ENCODE results near the gene DDIT3. TPM values are rescaled to one million over a fixed set of nuclear protein-coding genes. Genes with fewer than 3 reads are reported as not detected.

The DDIT3 gene
- total RNA-seq, 1 donor from 2014 or later, result 13.9 TPM

DNA sequence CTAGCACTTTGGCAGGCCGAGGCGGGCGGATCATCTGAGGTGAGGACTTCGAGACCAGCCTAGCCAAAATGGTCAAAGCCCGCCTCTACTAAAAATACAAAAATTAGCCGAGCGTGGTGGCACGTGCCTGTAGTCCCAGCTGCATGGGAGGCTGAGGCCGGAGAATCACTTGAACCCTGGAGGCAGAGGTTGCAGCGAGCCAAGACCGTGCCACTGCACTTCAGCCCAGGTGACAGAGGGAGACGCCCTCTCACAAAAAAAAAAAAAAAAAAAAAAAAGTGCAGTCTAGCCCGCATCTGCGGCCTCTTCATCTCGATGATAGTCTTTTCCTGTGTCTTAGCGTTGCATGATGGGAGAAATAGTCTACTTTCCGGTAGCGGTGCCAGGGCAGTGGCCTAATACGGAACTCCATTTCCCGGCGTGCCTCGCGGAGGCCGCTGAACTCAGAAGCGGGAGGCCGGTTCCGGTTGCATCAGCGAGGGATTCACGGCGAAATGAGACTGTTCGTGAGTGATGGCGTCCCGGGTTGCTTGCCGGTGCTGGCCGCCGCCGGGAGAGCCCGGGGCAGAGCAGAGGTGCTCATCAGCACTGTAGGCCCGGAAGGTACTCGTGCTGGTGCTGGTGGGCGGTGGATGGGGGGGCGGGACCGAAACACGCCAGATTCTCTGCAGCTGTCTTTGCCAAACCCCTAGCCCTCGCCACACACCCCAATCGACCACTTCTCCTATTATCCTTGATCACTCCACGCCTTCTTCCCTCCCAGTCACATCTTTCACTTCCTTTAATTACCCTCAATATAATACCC lies 32.5 kb downstream of the DDIT3 start, which contains the start of gene MARS1:
Gene MARS1, plus strand, starts transcription at position 472 of the 805 bp plus-strand sequence. Its CDS starts 23 bp downstream, at position 495.
- DNase-seq (ENCODE audit: low spot score) (peak; percentile 97), ATAC-seq (peak; percentile 95)

DNA sequence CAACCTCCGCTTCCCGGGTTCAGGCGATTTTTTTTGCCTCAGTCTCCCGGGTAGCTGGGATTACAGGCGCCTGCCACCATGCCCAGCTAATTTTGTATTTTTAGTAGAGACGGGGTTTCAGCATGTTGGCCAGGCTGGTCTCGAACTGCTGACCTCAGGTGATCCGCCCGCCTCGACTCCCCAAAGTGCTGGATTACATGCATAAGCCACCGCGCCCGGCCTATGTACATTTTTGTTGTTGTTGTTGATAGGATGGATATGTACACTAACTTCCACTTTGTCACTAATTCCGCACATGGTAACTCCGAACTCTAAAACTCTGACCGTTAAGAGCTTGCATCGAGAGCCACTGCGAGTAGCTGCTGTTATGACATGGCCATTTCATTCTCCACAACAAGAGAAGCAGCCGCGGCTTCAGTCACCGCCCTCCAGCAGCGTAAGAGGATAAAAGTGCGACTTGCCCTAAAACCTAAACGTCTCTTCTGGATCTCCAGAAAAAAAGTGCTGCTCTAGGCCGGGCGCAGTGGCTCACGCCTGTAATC lies 33.2 kb downstream of the DDIT3 start:
- no peak for ATAC-seq
- DNase-seq (ENCODE audit: low spot score), result no peak

DNA sequence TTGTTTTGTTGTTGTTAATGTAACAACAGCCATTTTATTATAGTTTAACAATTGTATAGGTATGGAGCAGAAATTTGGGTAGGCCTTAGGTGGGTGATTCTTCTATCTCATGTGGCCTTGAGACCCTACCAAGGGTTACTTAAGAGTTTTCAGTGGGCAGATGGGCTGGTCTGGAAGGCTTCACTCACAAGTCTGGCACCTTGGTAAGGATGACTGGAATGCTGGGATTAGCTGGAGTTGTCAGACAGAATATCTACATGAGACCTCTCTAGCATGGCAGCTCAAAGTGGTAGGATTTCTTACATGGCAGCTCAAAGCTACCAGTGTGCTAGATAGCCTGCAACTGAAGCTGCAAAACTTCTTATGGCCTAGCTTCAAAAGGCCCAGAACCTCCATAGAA lies 34.6 kb downstream of the DDIT3 start:
- ATAC-seq (no peak), DNase-seq (ENCODE audit: low spot score) (no peak)

DNA sequence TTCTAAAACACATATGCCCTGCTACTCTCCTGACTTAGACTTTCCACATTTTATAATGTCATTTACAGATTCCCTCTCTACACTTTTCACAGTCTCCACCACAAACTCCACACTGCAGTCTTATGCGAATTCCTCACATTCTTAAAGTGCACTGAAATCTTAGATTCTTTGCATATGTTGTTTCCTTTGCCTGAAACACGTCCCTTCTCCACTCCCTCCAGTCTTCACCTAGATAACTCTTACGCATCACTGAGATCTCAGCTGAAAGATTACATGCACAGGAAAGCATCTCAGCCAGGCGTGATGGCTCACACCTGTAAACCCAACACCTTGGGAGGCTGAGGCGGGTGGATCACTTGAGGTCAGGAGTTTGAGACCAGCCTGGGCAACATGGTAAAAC lies 36.8 kb downstream of the DDIT3 start:
- no peak for ATAC-seq
- no peak for DNase-seq (ENCODE audit: low spot score)

DNA sequence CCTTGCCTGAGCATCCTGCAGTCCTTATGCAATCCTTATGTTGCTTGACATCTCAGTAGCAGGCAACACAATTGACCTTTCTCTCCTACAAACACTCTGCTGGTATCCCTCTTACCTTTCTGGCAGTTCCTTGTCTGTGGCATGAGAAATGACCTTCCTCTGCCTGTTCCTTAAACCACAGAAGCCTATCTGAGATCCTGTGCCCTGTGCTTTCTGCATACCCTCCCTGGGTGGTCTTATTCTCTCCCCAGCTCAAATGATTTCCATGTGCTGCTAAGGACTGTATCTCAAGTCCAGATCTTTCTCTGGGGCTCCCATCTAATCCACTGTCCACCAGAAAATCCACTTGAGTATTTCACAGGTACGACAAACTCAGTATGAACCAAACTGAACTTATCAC lies 38.6 kb downstream of the DDIT3 start:
- ATAC-seq (no peak), DNase-seq (ENCODE audit: low spot score) (no peak)

DNA sequence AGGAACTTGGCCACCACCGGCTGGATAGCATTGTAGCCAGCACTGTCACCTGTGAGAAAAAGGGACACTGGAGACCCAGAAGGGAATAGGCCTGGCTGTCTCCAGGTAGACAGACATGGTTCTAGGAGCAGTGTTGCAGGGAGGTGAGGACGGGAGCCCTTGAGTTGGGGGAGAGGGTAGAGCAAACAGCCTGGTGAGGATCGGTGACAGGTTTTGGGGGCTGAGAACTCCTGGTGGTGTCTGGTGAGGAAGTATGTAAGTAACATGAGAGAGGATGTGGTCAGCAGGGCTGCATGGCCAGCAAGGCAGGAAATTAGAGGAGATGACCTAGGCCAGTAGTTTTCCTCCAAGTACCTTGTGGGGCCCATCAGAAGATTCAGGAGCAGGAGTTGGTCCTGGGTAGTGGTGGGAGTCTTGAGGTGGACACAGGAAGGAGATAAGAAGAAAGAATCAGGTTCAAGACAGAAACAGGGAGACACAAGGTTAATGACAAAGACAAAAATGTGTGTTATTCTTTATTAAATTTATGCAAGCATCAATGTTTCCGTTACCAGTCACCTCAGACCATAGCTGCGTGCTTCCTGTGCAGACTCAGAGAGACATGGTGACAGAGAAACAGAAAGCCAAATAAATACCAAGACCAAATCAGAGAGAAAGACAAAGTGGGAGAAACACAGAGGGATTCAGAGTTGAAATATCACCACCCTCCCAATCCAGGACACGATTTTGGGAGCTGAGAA lies 40.8 kb downstream of the DDIT3 start, which contains the start of gene ARHGAP9:
Gene ARHGAP9, minus strand, starts transcription at position 491 of the 740 bp plus-strand sequence. Its CDS starts 460 bp downstream, at position 31.
- no peak for ATAC-seq

DNA sequence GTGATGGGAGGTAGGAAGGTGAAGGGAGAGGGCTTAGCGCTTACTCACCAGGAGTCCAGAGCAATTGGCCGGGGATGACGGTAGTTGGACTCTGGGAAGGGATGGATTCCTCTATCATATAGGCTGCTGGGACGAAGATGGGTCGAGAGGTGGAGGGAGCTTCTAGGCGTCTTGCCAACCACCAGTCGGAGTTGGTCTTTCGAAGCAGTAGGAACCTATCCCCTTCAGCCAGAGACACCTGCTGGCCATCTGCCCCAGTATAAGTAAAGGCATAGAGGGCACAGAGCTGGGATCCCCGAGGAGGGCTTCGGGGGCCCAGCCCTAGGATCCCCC lies 41.3 kb downstream of the DDIT3 start:
- no peak for DNase-seq (ENCODE audit: low spot score)
- ATAC-seq, result no peak

More for the DNA sequence above, 40.8 kb downstream of the DDIT3 start, which contains the start of gene ARHGAP9:
- no peak for DNase-seq (ENCODE audit: low spot score)

DNA sequence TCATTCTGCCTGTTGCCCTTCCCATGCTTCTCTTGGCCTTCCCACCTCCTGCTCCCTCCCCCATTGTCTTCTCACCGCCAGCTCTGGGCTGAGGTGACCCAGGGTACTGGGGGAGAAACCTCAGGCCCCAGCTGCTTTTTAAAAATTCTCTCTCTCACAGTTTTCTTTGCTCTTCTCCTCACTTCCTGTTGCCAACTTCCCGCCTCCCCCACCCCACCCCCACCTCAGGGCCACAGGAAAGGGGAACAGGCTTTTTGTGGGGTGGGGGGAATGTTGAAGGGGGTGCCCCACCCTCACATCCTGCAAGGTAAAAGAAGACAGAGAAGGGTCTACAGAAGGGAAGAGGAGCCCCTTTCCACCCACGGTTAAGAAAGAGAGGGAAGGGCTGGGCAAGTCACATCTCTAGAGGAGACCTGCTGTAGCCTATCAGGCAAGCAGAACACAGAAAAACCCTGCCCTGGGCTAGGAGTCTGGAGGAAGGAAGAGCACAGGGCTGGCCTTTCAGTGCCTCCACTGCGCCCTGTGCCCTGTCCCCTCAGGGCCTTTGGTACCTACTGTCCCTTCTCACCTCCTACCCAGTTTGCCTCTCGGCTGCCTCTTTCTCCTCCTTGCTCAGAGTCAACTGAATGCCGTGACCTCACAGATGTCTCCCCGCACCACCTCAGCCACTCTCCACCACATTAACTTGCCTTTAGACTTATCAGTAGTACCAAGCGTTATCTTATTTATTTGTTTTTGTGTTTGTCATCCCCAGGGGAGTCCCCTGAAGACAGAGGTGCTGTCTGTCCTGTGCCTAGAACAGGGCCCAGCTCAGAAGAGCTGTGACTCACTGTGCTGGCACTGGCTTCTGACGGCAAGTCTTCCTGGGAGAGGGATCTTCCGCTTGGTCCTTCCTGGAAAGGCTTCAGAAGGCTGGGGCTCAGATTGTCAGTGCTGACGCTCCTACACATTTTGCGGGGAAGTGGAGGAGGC lies 42.3 kb downstream of the DDIT3 start:
- peak; percentile 17 for ATAC-seq

DNA sequence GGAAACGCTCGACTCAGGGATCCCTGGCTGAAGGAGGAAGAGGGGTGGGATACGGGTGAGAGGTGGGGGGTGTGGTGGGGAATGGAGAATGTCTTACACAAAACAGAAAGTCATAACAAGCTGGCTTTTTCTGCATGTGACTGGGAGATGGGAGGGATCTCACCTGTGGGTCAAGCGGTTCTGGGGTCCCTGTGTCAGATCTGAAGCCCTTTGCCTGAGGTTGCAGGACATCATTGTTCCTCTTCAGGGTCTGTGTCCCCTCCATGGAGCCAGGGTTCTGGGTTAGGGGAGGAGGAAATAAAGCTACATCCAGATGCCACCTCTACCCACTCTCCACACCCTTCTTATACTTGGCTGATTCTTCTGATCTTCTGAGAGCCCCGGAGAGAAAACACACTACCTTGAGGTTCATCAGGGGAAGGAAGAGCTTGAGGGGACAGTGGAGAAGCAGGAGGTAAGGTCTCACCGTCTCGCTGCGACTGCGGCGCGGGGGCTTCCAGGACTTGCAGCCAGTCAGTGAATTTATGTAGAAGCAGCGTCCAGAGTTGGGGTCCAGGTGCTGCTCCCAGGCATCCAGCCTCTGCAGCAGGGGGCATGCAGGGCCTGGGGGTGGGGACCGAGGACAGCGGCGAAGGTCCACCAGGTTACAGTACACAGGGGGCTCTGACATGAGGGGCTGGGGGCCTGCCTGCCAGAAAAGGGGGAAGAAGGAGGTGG lies 43.2 kb downstream of the DDIT3 start:
- ATAC-seq, result no peak
- no peak for DNase-seq (ENCODE audit: low spot score)

More for the DNA sequence above, 42.3 kb downstream of the DDIT3 start:
- no peak for DNase-seq (ENCODE audit: low spot score)

DNA sequence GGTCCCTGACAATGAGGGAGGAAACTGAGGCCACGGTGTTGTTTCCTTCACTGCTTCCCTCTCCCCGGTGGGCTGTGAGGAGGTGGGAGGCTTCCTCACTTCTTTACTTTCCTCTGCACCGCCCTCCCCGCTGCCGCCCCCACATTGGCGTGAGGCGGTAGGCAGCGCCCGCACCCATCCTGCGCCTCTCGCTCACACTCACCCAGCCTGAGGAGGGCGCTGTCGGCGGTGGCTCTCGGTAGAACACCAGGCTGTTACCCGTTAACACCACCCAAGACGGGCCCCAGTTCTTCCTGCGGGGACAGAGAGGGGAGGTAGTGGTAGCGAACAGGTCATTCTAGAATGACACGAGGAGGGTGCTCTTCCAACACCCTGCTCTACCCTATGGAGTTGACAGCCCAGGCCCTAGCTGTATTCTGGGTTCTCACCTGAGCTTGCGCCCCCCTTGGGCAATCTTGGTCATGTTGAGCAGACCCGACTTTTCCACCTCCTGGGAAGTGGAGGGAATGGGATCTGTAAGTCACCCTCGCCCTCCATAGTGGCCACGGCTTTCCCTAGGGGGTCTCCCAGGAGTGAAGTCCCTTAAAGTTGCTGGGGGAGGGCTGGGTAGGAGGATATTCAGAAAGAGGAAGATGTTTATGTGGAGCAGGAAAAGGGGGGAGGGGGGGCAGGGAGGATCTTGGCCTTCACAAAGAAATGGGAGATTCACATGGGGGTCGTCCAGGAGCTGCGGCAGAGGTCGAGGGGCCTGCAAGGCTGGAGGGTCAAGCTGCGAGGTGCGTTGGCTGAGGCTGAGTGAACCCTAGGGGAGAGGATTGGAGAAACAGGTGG lies 43.9 kb downstream of the DDIT3 start:
- ATAC-seq, result peak; percentile 2
- no peak for DNase-seq (ENCODE audit: low spot score)

DNA sequence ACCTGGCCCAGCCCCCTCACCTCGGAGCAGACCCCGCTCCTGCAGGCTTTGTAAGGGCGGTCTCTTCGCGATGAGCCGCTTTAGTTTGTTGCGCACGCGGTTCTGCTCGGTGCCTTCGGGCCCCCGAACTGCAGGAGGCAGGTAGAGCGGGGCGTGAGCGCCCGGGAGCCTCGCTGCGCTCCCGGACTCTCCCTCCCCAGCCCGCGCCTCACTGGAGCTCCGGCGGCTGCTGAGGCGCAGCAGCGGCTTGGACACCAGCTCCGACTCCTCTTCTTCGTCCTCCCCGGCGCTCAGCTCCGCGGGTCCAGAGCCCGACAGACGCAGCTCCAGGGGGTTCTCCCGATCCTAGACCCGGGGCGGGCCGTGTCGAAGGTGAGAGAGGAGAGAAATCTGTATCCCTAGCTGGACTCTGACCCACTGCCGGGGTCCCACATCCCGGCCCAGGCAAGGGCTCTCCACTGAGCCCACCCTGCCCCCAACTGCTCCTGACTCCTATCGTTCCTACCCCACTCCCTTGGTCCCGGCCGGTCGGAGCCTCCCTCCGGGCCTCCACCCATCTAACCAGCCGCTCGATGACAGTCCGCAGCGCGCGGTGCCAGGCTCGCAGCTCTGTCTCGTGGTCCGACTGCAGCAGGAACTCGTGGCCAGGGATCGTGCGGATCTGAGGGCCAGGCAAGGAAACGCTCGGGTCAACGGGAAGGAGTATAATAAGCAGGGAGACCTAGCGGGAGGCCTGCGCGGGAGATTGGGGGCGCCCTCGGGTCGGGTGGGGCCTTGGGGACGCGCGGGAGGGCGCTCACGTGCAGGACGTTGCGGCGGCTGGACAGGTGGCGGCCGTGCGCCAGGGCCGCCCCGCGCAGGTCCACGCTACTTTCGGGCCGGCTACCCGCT lies 44.8 kb downstream of the DDIT3 start:
- DNase-seq (ENCODE audit: low spot score), result no peak
- ATAC-seq, result peak; percentile 65

DNA sequence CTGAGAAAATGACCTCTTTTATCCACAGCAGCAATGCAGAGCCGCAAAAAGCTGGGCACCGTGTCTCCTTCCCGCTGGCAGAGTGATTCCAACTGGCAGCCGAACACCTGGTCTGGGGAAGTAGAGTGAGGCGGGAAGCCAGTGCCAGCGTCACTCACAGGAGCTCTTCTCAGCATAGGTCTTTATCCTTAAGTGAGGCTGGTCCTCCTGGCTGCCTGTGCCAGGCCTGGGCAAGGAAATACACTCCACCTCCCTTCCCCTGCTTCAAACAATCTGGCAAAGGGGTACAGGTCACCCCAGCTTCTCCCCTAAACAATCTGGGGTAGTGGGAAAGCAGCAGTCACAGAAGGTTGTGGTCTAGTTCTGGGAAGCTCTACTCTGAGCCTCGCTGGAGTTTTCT lies 45.5 kb downstream of the DDIT3 start:
- no peak for DNase-seq (ENCODE audit: low spot score)
- no peak for ATAC-seq

DNA sequence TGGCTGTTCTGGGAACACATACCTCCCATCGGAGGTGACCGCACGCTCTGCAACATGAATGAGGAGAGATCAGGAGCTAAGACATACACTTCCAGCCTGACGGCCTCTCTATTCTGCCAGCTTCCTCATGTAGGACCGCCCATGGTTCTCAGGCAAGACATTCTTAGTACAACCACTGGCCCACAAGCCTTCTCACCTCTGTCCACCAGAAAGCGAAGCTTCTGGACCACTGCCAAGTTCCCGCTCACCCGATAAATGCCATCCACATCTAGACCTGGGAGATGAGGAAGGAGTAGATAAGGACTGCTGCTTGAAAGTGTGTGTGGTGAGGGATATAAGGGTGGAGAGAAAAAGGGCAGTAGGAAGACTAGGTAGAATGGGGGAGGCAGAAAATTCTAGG lies 45.9 kb downstream of the DDIT3 start:
- DNase-seq (ENCODE audit: low spot score) (no peak), ATAC-seq (no peak)

DNA sequence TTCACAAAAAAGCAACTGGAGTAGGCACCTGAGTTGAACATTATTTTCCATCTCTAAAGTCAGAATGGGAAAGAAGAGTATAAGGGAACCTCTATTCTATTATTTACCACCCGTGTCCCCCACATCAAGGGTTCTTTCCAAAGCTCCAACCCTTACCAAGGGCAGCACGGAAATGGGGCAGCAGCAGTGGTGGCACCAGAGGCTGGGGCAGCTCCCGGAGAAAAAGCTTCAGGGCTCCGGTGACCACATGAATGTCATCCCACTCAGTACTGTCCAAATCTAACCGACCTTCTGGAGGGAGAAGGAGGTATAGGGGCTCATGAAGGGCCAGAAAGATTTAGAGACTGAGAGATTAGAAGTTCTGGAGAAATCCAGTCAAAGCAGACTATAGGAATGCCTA lies 46.4 kb downstream of the DDIT3 start:
- ATAC-seq (no peak), DNase-seq (ENCODE audit: low spot score) (no peak)

DNA sequence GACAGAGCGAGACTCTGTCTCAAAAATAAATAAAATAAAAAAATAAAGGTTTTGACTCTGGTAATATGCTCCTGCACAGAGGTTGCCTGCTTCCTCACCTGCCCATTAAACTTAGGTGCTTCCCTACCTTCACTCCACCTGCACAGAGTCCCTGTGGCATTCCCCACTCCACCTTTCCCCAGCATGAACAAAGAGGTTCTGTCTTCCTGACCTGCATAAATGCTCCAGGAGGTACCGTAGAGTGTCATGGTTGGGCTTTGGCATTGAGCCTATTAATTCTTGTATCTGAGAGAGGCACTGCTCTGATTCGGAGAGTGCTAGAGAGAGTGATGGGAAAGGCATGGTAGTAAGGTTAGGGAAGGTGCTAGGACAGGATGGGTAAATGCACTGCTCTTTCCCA lies 46.9 kb downstream of the DDIT3 start:
- ATAC-seq, result no peak
- DNase-seq (ENCODE audit: low spot score), result no peak

DNA sequence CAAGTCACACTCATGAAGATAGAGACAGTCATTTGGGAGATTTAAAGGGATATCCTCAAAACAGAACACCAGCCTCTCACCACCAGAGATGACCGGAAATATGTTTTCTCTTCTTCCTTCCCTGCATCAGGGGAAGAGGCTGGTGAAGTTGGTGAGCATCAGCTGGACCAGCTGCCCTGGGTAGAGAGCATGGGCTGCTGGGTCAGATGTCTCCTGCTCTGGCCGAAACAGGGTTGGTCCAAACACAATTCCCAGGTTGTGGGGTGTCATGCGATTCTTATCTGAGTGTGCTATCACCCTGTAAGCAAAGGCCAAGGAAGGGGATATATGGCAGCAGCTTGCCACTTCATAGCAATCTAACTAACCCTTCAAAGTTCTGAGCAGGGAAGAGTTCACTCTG lies 47.9 kb downstream of the DDIT3 start:
- ATAC-seq (no peak), DNase-seq (ENCODE audit: low spot score) (no peak)

DNA sequence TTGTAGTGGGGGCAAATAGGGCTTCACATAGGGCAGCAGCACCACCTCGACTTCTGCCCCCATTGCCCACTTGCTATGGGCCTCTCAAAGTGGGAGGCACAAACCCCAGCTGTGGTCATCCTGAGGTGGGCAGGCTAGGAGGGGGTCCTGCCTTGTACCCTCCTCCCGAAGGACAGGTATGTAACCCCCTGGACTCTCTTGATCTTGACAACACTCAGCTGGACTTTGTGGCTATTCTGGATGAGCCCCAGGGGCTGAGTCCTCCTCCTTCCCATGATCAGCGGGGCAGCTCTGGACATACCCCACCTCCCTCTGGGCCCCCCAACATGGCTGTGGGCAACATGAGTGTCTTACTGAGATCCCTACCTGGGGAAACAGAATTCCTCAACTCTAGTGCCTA lies 48.7 kb downstream of the DDIT3 start:
- ATAC-seq (no peak), DNase-seq (ENCODE audit: low spot score) (no peak)
